Fibroblast of the aortic adventitia (primary cell): ENCODE results near the gene CDC42SE1. TPM values are rescaled to one million over a fixed set of nuclear protein-coding genes. Genes with fewer than 3 reads are reported as not detected.

Experiments
- DNase-seq: peaks from one replicate; pipeline ENCODE4 v3.0.0-alpha.2; 2010; ENCODE audit warnings: low read depth
- H3K4me3 ChIP-seq: 2 replicates; pipeline ENCODE4 v1.5.1; 2011; ENCODE audit warnings: low read depth, mild to moderate bottlenecking, control low read depth, low read length, moderate library complexity
- total RNA-seq: library from RNA; depleted of rRNA; stranded (reverse); fragments of >200 nt; gene quantifications from 2 replicates; pipeline ENCODE4 v1.2.3, GENCODE V29; 2012; ENCODE audit warnings: low replicate concordance
- TF ChIP-seq, protein P1 (sequence below): IDR thresholded peaks from 2 replicates; pipeline ENCODE4 v1.5.1; 2011; ENCODE audit warnings: mild to moderate bottlenecking, low read length, control low read depth, inconsistent platforms; ENCODE audit not compliant: insufficient read depth

Gene CDC42SE1
- total RNA-seq, 1 donor: 33.8 TPM

DNA sequence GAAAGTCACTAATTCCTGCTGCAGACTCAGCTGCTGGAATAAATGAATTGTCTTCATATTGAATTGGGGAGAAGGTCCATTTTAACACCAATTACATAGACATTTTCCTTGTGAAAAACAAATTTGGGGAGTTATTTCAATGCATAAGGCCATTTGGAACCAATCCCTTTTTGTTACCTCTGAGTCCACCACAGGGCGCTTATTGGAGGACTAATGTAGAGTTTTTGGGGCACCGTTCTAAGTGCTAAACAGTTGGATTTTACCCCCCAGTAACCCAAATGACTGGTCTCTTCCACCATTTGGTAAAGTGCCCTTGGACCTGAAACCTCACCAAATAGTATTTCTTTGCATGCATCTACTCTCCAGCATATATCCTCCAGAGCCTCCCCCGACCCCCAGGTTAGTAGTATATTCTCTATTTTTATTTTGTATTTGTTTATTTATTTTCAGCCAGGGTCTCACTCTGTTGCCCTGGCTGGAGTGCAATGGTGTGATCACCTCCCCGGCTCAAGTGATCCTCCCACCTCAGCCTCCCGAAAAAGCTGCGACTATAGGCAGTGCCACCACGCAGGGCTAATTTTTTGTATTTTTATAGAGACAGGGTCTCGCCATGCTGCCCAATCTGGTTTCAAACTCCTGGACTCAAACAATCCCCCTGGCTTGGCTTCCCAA lies 49.6 kb downstream of the CDC42SE1 start:
- peak overlapping the region; percentile 97 for H3K4me3 ChIP-seq

DNA sequence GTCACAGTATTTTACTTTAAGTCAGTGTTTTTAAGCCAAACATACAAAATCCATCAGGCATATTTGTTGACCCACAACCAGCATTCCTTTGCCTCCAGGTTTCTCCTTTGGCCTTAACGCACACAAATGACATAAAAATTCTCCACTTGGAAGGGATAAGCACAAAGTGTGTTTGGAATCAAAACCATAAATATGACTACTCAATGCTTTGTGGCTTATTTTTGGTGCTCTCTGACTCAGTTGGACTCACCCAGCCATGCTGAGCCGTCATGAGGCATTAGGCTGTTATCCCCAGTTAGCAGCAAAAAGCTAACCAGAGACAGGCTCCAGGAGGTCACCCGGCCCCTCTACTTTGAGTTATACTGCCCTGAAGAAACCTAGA lies 50.2 kb downstream of the CDC42SE1 start:
- peak; percentile 58 for DNase-seq
- TF ChIP-seq, protein P1, sequence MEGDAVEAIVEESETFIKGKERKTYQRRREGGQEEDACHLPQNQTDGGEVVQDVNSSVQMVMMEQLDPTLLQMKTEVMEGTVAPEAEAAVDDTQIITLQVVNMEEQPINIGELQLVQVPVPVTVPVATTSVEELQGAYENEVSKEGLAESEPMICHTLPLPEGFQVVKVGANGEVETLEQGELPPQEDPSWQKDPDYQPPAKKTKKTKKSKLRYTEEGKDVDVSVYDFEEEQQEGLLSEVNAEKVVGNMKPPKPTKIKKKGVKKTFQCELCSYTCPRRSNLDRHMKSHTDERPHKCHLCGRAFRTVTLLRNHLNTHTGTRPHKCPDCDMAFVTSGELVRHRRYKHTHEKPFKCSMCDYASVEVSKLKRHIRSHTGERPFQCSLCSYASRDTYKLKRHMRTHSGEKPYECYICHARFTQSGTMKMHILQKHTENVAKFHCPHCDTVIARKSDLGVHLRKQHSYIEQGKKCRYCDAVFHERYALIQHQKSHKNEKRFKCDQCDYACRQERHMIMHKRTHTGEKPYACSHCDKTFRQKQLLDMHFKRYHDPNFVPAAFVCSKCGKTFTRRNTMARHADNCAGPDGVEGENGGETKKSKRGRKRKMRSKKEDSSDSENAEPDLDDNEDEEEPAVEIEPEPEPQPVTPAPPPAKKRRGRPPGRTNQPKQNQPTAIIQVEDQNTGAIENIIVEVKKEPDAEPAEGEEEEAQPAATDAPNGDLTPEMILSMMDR: no peak
- H3K4me3 ChIP-seq: peak overlapping the region; percentile 97

More for the DNA sequence above, 49.6 kb downstream of the CDC42SE1 start:
- TF ChIP-seq, protein P1: no peak
- no peak for DNase-seq

DNA sequence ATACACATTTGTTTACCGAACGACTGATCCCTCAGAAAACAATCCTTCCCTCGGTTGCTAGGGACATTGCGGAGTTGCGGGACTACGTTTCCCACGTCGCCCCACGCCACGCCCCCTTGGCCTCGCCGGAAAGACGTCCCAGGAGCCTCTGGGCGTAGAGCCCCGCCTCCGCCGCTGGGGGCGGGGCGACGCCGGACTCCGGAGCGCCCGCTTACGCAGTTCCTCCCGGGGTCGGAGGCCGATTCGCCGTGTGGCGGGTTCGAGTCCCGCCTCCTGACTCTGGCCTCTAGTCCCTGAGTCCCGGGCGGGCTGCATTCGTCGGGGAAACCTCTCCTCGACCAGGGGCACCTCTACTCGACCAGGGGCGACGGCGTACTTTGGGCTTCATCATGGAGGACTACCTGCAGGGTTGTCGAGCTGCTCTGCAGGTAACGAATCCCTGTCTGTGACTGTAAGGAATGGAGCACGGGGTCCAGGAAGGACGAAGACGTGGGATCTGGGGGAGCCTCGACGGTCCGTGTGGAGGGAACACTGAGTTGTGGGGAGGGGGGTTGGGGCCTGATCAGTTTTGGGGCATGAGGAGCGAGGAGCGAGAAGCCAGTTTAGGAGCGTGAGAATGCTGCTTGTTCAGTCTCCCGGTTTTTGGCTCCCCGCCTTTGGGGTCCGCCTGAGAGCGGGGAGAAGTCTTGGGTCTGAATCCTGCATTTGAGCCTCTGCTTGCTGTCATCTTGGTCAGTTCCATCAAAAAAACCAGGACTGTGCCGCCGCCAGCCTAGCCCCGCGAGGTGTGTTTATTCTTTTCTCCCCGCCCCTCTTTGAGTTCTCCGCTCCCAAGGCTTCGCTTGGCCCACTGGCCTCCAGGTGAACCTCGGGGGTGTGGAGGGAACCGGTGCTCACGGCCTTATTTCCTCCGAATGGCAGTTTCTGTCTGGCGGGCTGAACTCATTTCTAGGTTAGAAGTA lies 50.9 kb downstream of the CDC42SE1 start, which contains the start of gene PRUNE1:
TSS of gene PRUNE1 (plus strand) at position 206 of the 962 bp plus-strand sequence. CDS start at position 390, 184 bp downstream.
- peak within 1 kb of the TSS; percentile 97 for H3K4me3 ChIP-seq
- peak; percentile 93 for DNase-seq
- TF ChIP-seq, protein P1: no peak

DNA sequence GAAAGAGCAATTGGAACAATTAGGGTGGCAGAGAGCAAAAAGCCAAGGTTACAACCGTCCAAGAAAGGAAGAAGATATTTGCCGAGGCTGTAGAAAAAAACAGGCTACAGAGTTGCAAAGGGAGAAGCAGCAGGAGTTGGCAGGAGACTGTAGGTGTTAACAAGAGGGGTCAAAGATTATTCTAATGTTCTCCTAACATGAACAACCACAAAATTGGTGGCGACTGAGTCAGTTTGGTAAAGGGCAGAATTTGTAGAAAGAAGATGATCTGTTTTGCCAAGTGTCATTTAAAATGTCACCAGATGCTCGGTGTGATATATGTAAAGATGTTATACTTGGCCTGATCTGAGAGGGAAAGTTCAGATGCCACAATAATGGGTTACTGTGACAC lies 51.6 kb downstream of the CDC42SE1 start:
- TF ChIP-seq, protein P1: no peak
- peak overlapping the region; percentile 54 for H3K4me3 ChIP-seq
- DNase-seq: no peak

DNA sequence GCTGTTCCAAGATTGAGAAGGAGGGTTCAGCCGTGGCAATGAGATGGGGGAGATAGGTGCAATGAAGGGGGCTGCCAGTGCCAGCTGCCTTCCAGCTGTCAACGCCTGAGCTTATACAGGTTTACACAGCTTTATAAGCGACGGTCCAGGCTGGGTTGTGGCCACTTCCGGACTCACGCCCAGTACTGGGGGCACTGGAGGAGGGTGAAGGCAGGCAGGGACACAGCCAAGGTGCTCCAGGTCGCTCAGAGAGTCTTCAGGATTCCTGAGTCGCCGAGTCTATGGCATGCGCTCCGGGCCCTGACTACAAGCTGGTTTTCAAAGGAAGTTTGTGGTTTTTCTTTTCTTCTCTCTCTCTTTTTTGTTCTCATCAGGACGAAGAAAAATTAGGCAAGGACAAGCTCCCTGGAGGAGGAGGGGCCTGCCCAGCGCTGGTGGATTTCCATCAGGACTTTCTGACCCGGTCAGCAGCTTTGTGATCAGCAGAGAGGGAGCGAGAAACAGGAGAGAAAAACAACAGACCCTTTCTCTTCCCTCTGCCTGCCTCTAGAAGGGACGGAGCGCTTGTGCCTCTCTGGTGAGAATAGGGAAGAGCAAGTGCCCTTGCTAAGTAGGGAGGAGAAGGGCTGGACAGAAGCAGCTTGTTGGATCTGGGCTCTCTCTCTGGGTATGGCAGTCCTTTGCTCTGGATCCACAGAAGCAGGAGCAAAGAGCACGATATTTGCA lies 52.9 kb downstream of the CDC42SE1 start, which contains the start of gene MINDY1:
TSS of gene MINDY1 (minus strand) at position 576 of the 726 bp plus-strand sequence. CDS start 4,285 bp downstream, outside the sequence.
- TF ChIP-seq, protein P1: peak; percentile 80
- peak; percentile 87 for DNase-seq
- peak within 1 kb of the TSS; percentile 82 for H3K4me3 ChIP-seq

DNA sequence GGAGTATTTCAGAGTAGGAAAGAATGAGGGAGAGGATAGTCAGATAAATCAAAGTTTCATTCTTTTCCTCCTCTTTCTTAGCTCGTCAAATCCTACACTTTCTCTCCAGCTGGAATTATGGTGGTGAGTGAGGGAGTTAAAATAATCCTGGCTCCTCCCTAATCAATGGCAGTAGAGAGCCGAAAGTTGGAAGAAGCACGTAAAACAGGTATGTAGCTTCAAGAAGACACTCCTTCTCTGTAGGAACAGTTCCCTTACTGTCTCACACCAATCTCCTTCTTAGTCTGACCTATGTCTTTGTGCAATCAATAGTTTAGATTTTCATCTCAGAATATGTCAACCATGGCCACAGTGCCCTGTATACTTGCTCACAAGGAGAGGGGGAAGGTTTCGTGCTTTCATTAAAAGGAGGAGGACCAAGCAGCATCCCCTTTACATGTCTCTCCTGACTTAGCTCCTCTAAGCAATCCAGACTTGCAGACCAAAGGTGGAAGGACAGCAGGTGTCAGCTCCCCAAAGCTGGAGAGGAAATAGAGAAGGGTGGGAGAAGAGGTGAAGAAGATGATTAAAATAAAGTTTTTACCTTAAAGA lies 53.6 kb downstream of the CDC42SE1 start:
- TF ChIP-seq, protein P1: no peak
- H3K4me3 ChIP-seq: peak overlapping the region; percentile 82
- DNase-seq: no peak
